ENCODE measurements around the gene DNAJC1.
"Not testable (repeated sequence)": the region's sequence is repeated elsewhere in the genome, so short reads cannot be mapped to it uniquely, and the experiment has no call there.

DNAJC1 gene

DNA sequence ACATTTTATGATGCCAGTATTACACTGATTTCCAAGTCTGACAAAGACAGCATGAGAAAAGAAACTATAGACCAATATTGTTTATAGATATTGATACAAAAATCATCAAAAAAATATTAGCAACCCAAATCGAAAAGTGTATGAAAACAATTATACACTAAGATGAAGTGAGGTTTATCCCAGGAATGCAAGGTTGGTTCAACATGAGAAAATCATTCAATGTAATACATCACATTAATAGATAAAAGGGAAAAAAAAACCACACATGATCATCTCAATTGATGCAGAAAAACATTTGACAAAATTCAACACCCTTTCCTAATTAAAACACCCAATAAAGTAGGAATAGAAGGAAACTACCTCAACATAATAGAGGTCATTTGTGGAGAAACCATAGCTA is 153.9 kb downstream of the DNAJC1 start:
- no peaks in the 10 kb centered on the region for H3K4me1 ChIP-seq (ENCODE audit: insufficient read depth, low read length, severe bottlenecking)
- H2AFZ ChIP-seq (ENCODE audit: low read length), result no peak overlapping the region
- peaks cover 4% of the 10 kb centered on the region; the same call in 1 of the 2 replicates for H3K9me3 ChIP-seq (ENCODE audit: low read length)
- H3K9ac ChIP-seq (ENCODE audit: low read length), result no peak overlapping the region
- H3K36me3 ChIP-seq (ENCODE audit: insufficient read depth, low read length), result no peaks in the 10 kb centered on the region
- H3K4me3 ChIP-seq (ENCODE audit: low read depth, low read length, poor library complexity, severe bottlenecking), result no peak overlapping the region
- H3K9me2 ChIP-seq (ENCODE audit: low read depth, low read length), result no peaks in the 10 kb centered on the region
- H3F3A ChIP-seq (ENCODE audit: insufficient read depth, low read length), result no peaks in the 10 kb centered on the region
- H4K20me1 ChIP-seq (ENCODE audit: insufficient read depth, low read length), result no peaks in the 10 kb centered on the region
- no peaks in the 10 kb centered on the region for H3K79me2 ChIP-seq (ENCODE audit: insufficient read depth, low read length)
- H3K27me3 ChIP-seq (ENCODE audit: insufficient read depth, low read length), result no peaks in the 10 kb centered on the region
- no peak overlapping the region for H3K4me2 ChIP-seq (ENCODE audit: low read length)
- H3K27ac ChIP-seq (ENCODE audit: low read depth, low read length, poor library complexity, severe bottlenecking), result no peak overlapping the region
- TF ChIP-seq EZH2 (IDR thresholded peaks at IDR 0.05; ENCODE audit: borderline replicate concordance, low read length), result no peak
- TF ChIP-seq, protein P1, sequence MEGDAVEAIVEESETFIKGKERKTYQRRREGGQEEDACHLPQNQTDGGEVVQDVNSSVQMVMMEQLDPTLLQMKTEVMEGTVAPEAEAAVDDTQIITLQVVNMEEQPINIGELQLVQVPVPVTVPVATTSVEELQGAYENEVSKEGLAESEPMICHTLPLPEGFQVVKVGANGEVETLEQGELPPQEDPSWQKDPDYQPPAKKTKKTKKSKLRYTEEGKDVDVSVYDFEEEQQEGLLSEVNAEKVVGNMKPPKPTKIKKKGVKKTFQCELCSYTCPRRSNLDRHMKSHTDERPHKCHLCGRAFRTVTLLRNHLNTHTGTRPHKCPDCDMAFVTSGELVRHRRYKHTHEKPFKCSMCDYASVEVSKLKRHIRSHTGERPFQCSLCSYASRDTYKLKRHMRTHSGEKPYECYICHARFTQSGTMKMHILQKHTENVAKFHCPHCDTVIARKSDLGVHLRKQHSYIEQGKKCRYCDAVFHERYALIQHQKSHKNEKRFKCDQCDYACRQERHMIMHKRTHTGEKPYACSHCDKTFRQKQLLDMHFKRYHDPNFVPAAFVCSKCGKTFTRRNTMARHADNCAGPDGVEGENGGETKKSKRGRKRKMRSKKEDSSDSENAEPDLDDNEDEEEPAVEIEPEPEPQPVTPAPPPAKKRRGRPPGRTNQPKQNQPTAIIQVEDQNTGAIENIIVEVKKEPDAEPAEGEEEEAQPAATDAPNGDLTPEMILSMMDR (IDR thresholded peaks at IDR 0.05; ENCODE audit: low read length), result no peak

DNA sequence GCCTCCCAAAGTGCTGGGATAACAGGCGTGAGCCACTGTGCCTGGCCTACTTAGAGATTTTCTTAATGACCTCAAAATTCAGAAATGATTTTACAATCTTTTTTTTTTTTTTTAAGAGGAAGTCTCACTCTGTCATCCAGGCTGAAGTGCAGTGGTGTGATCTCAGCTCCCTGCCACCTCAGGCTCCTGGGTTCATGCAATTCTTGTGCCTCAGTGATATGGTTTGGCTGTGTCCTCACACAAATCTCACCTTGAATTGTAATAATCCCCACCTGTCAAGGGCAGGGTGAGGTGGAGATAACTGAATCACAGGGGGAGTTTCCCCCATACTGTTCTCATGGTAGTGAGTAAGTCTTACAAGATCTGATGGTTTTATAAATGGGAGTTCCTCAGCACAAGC is 159.9 kb downstream of the DNAJC1 start:
- no peaks in the 10 kb centered on the region for H3K4me1 ChIP-seq (ENCODE audit: insufficient read depth, low read length, severe bottlenecking)

DNA sequence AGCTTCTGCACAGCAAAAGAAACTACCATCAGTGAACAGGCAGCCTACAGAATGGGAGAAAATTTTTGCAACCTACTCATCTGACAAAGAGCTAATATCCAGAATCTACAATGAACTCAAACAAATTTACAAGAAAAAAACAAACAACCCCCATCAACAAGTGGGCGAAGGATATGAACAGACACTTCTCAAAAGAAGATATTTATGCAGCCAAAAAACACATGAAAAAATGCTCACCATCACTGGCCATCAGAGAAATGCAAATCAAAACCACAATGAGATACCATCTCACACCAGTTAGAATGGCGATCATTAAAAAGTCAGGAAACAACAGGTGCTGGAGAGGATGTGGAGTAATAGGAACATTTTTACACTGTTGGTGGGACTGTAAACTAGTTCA is 162.3 kb downstream of the DNAJC1 start:
- not testable (repeated sequence) for H3K79me2 ChIP-seq (ENCODE audit: insufficient read depth, low read length); H3K9me3 ChIP-seq (ENCODE audit: low read length); H3K27me3 ChIP-seq (ENCODE audit: insufficient read depth, low read length); H3K36me3 ChIP-seq (ENCODE audit: insufficient read depth, low read length); H3K4me2 ChIP-seq (ENCODE audit: low read length); H3F3A ChIP-seq (ENCODE audit: insufficient read depth, low read length); H3K9me2 ChIP-seq (ENCODE audit: low read depth, low read length); H3K4me3 ChIP-seq (ENCODE audit: low read depth, low read length, poor library complexity, severe bottlenecking); H3K9ac ChIP-seq (ENCODE audit: low read length); H3K27ac ChIP-seq (ENCODE audit: low read depth, low read length, poor library complexity, severe bottlenecking); H2AFZ ChIP-seq (ENCODE audit: low read length); H3K4me1 ChIP-seq (ENCODE audit: insufficient read depth, low read length, severe bottlenecking); H4K20me1 ChIP-seq (ENCODE audit: insufficient read depth, low read length)

More for the DNA sequence above, 159.9 kb downstream of the DNAJC1 start:
- Histone ChIP-seq H4K20me1 (ENCODE audit: insufficient read depth, low read length) (no peaks in the 10 kb centered on the region), H3K9me3 (ENCODE audit: low read length) (no peaks in the 10 kb centered on the region), H3K79me2 (ENCODE audit: insufficient read depth, low read length) (no peaks in the 10 kb centered on the region), H3F3A (ENCODE audit: insufficient read depth, low read length) (no peaks in the 10 kb centered on the region), H3K27me3 (ENCODE audit: insufficient read depth, low read length) (no peaks in the 10 kb centered on the region), H3K9ac (ENCODE audit: low read length) (no peak overlapping the region), H3K4me3 (ENCODE audit: low read depth, low read length, poor library complexity, severe bottlenecking) (no peak overlapping the region), H3K36me3 (ENCODE audit: insufficient read depth, low read length) (no peaks in the 10 kb centered on the region), H3K4me2 (ENCODE audit: low read length) (no peak overlapping the region), H3K9me2 (ENCODE audit: low read depth, low read length) (no peaks in the 10 kb centered on the region), H3K27ac (ENCODE audit: low read depth, low read length, poor library complexity, severe bottlenecking) (no peak overlapping the region), H2AFZ (ENCODE audit: low read length) (no peak overlapping the region)
- TF ChIP-seq, protein P1 (IDR thresholded peaks at IDR 0.05; ENCODE audit: low read length), result no peak
- TF ChIP-seq EZH2 (IDR thresholded peaks at IDR 0.05; ENCODE audit: borderline replicate concordance, low read length), result no peak

DNA sequence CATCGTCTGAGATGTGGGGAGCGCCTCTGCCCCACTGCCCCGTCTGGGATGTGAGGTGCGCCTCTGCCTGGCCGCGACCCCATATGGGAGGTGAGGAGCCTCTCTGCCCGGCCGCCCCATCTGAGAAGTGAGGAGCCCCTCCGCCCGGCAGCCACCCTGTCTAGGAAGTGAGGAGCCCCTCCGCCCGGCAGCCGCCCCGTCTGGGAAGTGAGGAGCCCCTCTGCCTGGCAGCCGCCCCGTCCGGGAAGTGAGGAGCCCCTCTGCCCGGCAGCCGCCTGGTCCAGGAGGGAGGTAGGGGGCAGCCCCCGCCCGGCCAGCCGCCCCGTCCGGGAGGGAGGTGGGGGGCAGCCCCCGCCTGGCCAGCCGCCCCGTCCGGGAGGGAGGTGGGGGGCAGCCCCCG is 166.0 kb downstream of the DNAJC1 start:
- H3K36me3 ChIP-seq (ENCODE audit: insufficient read depth, low read length); H3K9me3 ChIP-seq (ENCODE audit: low read length); H3K4me1 ChIP-seq (ENCODE audit: insufficient read depth, low read length, severe bottlenecking); H3K27me3 ChIP-seq (ENCODE audit: insufficient read depth, low read length); H3K4me3 ChIP-seq (ENCODE audit: low read depth, low read length, poor library complexity, severe bottlenecking); H3K4me2 ChIP-seq (ENCODE audit: low read length); H3K9me2 ChIP-seq (ENCODE audit: low read depth, low read length); H3K27ac ChIP-seq (ENCODE audit: low read depth, low read length, poor library complexity, severe bottlenecking); H3K9ac ChIP-seq (ENCODE audit: low read length); H3F3A ChIP-seq (ENCODE audit: insufficient read depth, low read length); H3K79me2 ChIP-seq (ENCODE audit: insufficient read depth, low read length); H4K20me1 ChIP-seq (ENCODE audit: insufficient read depth, low read length); H2AFZ ChIP-seq (ENCODE audit: low read length): not testable (repeated sequence)

DNA sequence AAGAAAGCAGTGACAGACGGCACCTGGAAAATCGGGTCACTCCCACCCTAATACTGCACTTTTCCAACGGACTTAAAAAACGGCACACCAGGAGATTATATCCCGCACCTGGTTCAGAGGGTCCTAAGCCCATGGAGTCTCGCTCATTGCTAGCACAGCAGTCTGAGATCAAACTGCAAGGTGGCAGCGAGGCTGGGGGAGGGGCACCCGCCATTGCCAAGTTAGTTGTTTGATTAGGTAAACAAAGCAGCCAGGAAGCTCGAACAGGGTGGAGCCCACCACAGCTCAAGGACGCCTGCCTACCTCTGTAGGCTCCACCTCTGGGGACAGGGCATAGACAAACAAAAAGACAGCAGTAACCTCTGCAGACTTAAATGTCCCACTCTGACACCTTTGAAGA is 169.0 kb downstream of the DNAJC1 start:
- H3K36me3 ChIP-seq (ENCODE audit: insufficient read depth, low read length); H3K27ac ChIP-seq (ENCODE audit: low read depth, low read length, poor library complexity, severe bottlenecking); H3K9me2 ChIP-seq (ENCODE audit: low read depth, low read length); H3K79me2 ChIP-seq (ENCODE audit: insufficient read depth, low read length); H3K9ac ChIP-seq (ENCODE audit: low read length); H2AFZ ChIP-seq (ENCODE audit: low read length); H3K4me2 ChIP-seq (ENCODE audit: low read length); H3F3A ChIP-seq (ENCODE audit: insufficient read depth, low read length); H3K9me3 ChIP-seq (ENCODE audit: low read length); H3K4me1 ChIP-seq (ENCODE audit: insufficient read depth, low read length, severe bottlenecking); H3K4me3 ChIP-seq (ENCODE audit: low read depth, low read length, poor library complexity, severe bottlenecking); H4K20me1 ChIP-seq (ENCODE audit: insufficient read depth, low read length); H3K27me3 ChIP-seq (ENCODE audit: insufficient read depth, low read length): not testable (repeated sequence)
